Ishikawa (cell line): ENCODE measurements around the gene ADAD2.

Experiments used
- CEBPB ChIP-seq: IDR thresholded peaks from 2 replicates; pipeline ENCODE4 v1.6.1; 2012
- CREB1 ChIP-seq: IDR thresholded peaks from 2 replicates; pipeline ENCODE4 v1.6.1; 2012; ENCODE audit warnings: low read depth
- EGR1 ChIP-seq: IDR thresholded peaks from 2 replicates; pipeline ENCODE4 v1.6.1; 2012
- EP300 ChIP-seq: IDR thresholded peaks from 2 replicates; pipeline ENCODE4 v1.6.1; 2012; ENCODE audit warnings: borderline replicate concordance
- FOXM1 ChIP-seq: IDR thresholded peaks from 2 replicates; pipeline ENCODE4 v1.6.1; 2012; ENCODE audit warnings: low read depth, borderline replicate concordance
- MAX ChIP-seq: IDR thresholded peaks from 2 replicates; pipeline ENCODE4 v1.6.1; 2012
- NFIC ChIP-seq: IDR thresholded peaks from 2 replicates; pipeline ENCODE4 v1.6.1; 2012
- RAD21 ChIP-seq: IDR thresholded peaks from 2 replicates; pipeline ENCODE4 v1.6.1; 2012; ENCODE audit warnings: low read depth
- REST ChIP-seq: IDR thresholded peaks from 2 replicates; pipeline ENCODE4 v1.6.1; 2012; ENCODE audit warnings: low read depth, mild to moderate bottlenecking
- TAF1 ChIP-seq: IDR thresholded peaks from 2 replicates; pipeline ENCODE4 v1.6.1; 2012; ENCODE audit warnings: low read depth, mild to moderate bottlenecking
- TCF12 ChIP-seq: IDR thresholded peaks from 2 replicates; pipeline ENCODE4 v1.6.1; 2012; ENCODE audit warnings: low read depth
- TEAD4 ChIP-seq: IDR thresholded peaks from 2 replicates; pipeline ENCODE4 v1.6.1; 2012
- USF1 ChIP-seq: IDR thresholded peaks from 2 replicates; pipeline ENCODE4 v1.6.1; 2012
- YY1 ChIP-seq: IDR thresholded peaks from 2 replicates; pipeline ENCODE4 v1.6.1; 2012; ENCODE audit warnings: low read depth
- ZBTB7A ChIP-seq: IDR thresholded peaks from 2 replicates; pipeline ENCODE4 v1.6.1; 2012; ENCODE audit warnings: low read depth

The ADAD2 gene

GRCh38 chr16:84150926-84151325 lies 40.0 kb upstream of the ADAD2 start:
- no peak for TF ChIP-seq FOXM1
- TF ChIP-seq YY1 = no peak
- no peak for TF ChIP-seq USF1
- no peak for TF ChIP-seq CEBPB
- no peak for TF ChIP-seq CREB1
- TF ChIP-seq RAD21 = no peak
- no peak for TF ChIP-seq TAF1
- TF ChIP-seq NFIC = no peak
- TF ChIP-seq REST = no peak
- TF ChIP-seq MAX = no peak
- no peak for TF ChIP-seq ZBTB7A
- no peak for TF ChIP-seq EP300
- TF ChIP-seq TCF12 = no peak
- TF ChIP-seq EGR1 = no peak
- no peak for TF ChIP-seq TEAD4

- TF ChIP-seq EP300 = no peak
- no peak for TF ChIP-seq TCF12
- TF ChIP-seq TAF1 = no peak
- no peak for TF ChIP-seq FOXM1
- TF ChIP-seq MAX = no peak
- TF ChIP-seq CEBPB = no peak
- TF ChIP-seq CREB1 = no peak
- no peak for TF ChIP-seq TEAD4
- no peak for TF ChIP-seq NFIC
- TF ChIP-seq RAD21 = no peak
- TF ChIP-seq ZBTB7A = no peak
These were observed 37.2 kb upstream of the ADAD2 start for GRCh38 chr16:84153660-84154214.

- TF ChIP-seq TAF1 (no peak), EP300 (no peak), TCF12 (no peak), TEAD4 (no peak), MAX (no peak), CEBPB (no peak), REST (no peak), FOXM1 (no peak), NFIC (no peak), RAD21 (no peak), USF1 (no peak), ZBTB7A (no peak), EGR1 (no peak), YY1 (no peak), CREB1 (no peak)
These were observed 35.7 kb upstream of the ADAD2 start for GRCh38 chr16:84155226-84155625.

GRCh38 chr16:84155771-84156170 lies 35.2 kb upstream of the ADAD2 start:
- TF ChIP-seq USF1 = no peak
- TF ChIP-seq CEBPB = no peak
- no peak for TF ChIP-seq EP300
- TF ChIP-seq FOXM1 = no peak

- TF ChIP-seq EP300 (peak; percentile 28; the same call in 1 of the 2 replicates), MAX (0 out of 2 replicates have a peak, but pooled peaks have one; percentile 24), USF1 (0 out of 2 replicates have a peak, but pooled peaks have one; percentile 35), CREB1 (no peak), TEAD4 (peak; percentile 51; the same call in 1 of the 2 replicates), NFIC (peak; percentile 50; the same call in 1 of the 2 replicates), REST (no peak)
These were observed 34.6 kb upstream of the ADAD2 start for GRCh38 chr16:84156342-84156784.
